DND-41 (cell line): ENCODE results near the gene PRR19.

ENCODE experiments used
- ATAC-seq: fragments of 200-7000 bp; cut with Tn5 transposase; 3 replicates; pipeline ENCODE4 v1.9.1; 2021; ENCODE audit warnings: low read depth; ENCODE audit not compliant: insufficient read depth
- DNase-seq: peaks from one replicate; pipeline ENCODE4 v3.0.0-alpha.2; 2020
- H2AFZ ChIP-seq: 2 replicates; pipeline ENCODE4 v1.6.0; 2012; ENCODE audit warnings: low read depth, low read length
- H3K27ac ChIP-seq: 2 replicates; pipeline ENCODE4 v1.5.1; 2012; ENCODE audit warnings: low read length, inconsistent platforms
- H3K27me3 ChIP-seq: fragments of 200-600 bp; sonication (generic); 2 replicates; pipeline ENCODE4 v1.6.0; 2012; ENCODE audit warnings: low read length, mild to moderate bottlenecking, inconsistent platforms; ENCODE audit not compliant: insufficient read depth, poor library complexity
- H3K36me3 ChIP-seq: 2 replicates; pipeline ENCODE4 v1.5.1; 2012; ENCODE audit warnings: low read length, inconsistent platforms; ENCODE audit not compliant: insufficient read depth
- H3K4me1 ChIP-seq: 2 replicates; pipeline ENCODE4 v1.5.1; 2012; ENCODE audit warnings: mild to moderate bottlenecking, low read length; ENCODE audit not compliant: insufficient read depth
- H3K4me2 ChIP-seq: 2 replicates; pipeline ENCODE4 v1.6.0; 2012; ENCODE audit warnings: mild to moderate bottlenecking, moderate library complexity, low read length, inconsistent platforms; ENCODE audit not compliant: insufficient read depth
- H3K4me3 ChIP-seq, 2 experiments: fragments of 200-600 bp in 1 of 2; shearing (Covaris generic) in 1 of 2; 2 replicates each; pipeline ENCODE4 v1.5.1; 2012 to 2016; ENCODE audit warnings: inconsistent platforms in 2 of 2, low read length in 2 of 2, mild to moderate bottlenecking in 2 of 2, low read depth in 1 of 2, moderate library complexity in 1 of 2
- H3K79me2 ChIP-seq: 2 replicates; pipeline ENCODE4 v1.6.0; 2012; ENCODE audit warnings: low read length, inconsistent platforms; ENCODE audit not compliant: insufficient read depth
- H3K9ac ChIP-seq: 2 replicates; pipeline ENCODE4 v1.6.0; 2012; ENCODE audit warnings: low read depth, mild to moderate bottlenecking, inconsistent platforms, low read length, moderate library complexity
- H3K9me3 ChIP-seq: 2 replicates; pipeline ENCODE4 v1.5.1; 2012; ENCODE audit warnings: low read length, moderate library complexity, mild to moderate bottlenecking, inconsistent platforms; ENCODE audit not compliant: insufficient read depth, severe bottlenecking
- H4K20me1 ChIP-seq: 2 replicates; pipeline ENCODE4 v1.6.0; 2012; ENCODE audit warnings: low read length; ENCODE audit not compliant: insufficient read depth
- EZH2 ChIP-seq: IDR thresholded peaks from 3 replicates; pipeline ENCODE4 v1.6.1; 2012; ENCODE audit warnings: borderline replicate concordance, low read depth, mild to moderate bottlenecking, moderate library complexity, low read length, inconsistent platforms; ENCODE audit not compliant: severe bottlenecking
- TF ChIP-seq, protein P1 (sequence below): IDR thresholded peaks from 2 replicates; pipeline ENCODE4 v1.5.1; 2012; ENCODE audit warnings: borderline replicate concordance, low read length, moderate library complexity, mild to moderate bottlenecking; ENCODE audit not compliant: poor library complexity, severe bottlenecking; ENCODE audit errors: extremely low read depth

The PRR19 gene

DNA sequence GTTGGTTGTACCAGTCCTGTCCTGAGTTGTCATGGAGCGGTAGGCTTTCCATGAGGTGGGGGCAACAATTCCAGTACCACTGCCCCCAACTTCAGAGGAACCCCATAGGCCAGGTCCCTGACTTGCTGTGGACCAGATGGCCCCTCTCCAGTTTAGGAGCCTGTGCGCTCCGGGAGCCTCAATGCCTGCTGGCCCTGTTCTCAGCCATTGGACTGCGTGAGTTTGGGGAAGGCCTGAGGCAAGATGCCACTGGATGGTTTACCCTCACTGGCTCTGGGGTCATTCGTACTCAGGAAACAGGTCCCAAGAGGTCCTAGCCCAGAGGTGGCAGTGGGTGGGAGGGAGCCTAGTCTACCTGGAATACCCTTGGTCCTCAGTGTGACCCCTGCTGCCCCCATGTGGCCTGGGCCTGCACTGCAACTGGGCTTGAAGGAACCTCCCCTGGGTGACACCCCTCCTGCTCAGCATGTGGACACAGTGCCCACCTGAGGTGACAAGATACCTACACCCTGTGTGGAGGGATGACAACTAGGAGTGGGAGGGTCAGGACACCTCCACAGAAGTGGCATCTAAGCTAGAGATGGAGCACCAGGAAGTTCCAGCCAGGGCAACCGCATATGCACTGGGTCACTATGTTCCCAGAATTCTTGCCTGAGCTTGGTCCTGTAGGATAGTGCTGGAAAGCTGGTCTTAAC, 6.0 kb upstream of the PRR19 start:
- TF ChIP-seq, protein P1, sequence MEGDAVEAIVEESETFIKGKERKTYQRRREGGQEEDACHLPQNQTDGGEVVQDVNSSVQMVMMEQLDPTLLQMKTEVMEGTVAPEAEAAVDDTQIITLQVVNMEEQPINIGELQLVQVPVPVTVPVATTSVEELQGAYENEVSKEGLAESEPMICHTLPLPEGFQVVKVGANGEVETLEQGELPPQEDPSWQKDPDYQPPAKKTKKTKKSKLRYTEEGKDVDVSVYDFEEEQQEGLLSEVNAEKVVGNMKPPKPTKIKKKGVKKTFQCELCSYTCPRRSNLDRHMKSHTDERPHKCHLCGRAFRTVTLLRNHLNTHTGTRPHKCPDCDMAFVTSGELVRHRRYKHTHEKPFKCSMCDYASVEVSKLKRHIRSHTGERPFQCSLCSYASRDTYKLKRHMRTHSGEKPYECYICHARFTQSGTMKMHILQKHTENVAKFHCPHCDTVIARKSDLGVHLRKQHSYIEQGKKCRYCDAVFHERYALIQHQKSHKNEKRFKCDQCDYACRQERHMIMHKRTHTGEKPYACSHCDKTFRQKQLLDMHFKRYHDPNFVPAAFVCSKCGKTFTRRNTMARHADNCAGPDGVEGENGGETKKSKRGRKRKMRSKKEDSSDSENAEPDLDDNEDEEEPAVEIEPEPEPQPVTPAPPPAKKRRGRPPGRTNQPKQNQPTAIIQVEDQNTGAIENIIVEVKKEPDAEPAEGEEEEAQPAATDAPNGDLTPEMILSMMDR = peak; percentile 99
- TF ChIP-seq EZH2 = no peak
- no peak overlapping the region for H2AFZ ChIP-seq
- peaks cover 25% of the 10 kb centered on the region for H4K20me1 ChIP-seq
- H3K9ac ChIP-seq = no peak overlapping the region
- H3K27me3 ChIP-seq = no peaks in the 10 kb centered on the region
- H3K4me2 ChIP-seq = no peak overlapping the region
- H3K4me1 ChIP-seq = peaks cover 3% of the 10 kb centered on the region
- peak; percentile 82 for ATAC-seq
- H3K9me3 ChIP-seq = no peaks in the 10 kb centered on the region
- no peak overlapping the region for H3K27ac ChIP-seq
- H3K79me2 ChIP-seq = peaks cover 1% of the 10 kb centered on the region; the same call in 1 of the 2 replicates
- H3K36me3 ChIP-seq = peaks cover 67% of the 10 kb centered on the region
- no peak overlapping the region for H3K4me3 ChIP-seq
- DNase-seq = peak; percentile 86

DNA sequence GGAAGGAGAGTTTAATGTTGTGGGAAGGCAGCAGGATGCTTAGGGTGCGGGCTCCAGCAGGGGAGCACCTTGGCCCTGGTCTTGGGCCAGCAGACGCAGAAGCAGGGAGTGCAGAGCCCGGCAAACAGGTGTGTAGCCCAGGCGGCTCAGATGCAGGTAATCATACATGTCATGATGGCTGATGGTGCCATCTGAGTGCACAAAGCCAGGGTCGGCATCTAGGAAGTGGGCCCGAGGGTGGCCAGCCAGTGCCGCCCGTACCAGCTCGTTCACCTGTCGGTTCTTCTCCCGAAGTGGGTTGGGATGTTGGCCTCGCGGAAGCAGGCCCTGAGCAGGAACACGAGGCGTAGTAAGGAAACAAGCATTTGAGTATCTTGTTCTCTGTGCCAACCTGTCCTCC, 4.9 kb upstream of the PRR19 start:
- no peak overlapping the region for H3K9ac ChIP-seq
- H3K4me1 ChIP-seq = peaks cover 14% of the 10 kb centered on the region
- H3K4me3 ChIP-seq = no peak overlapping the region
- no peak for ATAC-seq
- no peak overlapping the region for H2AFZ ChIP-seq
- no peak overlapping the region for H3K27ac ChIP-seq
- no peaks in the 10 kb centered on the region for H3K27me3 ChIP-seq
- H4K20me1 ChIP-seq = peaks cover 16% of the 10 kb centered on the region
- H3K36me3 ChIP-seq = peaks cover 56% of the 10 kb centered on the region
- TF ChIP-seq, protein P1 = no peak
- no peak for TF ChIP-seq EZH2
- DNase-seq = no peak
- H3K79me2 ChIP-seq = peaks cover 12% of the 10 kb centered on the region
- no peaks in the 10 kb centered on the region for H3K9me3 ChIP-seq
- no peak overlapping the region for H3K4me2 ChIP-seq

DNA sequence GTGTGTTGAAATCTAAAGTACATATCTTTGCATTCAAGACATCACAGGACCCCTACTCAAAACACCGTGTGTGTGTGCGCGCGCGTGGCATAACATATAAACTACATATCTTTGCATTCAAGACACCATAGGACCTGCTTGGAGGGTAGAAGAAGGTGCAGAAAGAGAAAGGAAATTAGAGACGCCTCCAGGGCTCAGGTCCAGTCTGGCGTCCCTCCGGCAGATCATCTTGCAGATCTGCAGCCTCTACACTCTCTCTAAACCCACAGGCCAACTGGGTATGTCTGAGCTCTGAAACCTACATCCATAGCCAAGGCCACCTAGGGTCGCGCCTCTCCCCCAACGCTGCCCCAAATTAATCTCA, 1.2 kb downstream of the PRR19 start:
- no peaks in the 10 kb centered on the region for H3K9me3 ChIP-seq
- peaks cover 15% of the 10 kb centered on the region for H3K79me2 ChIP-seq
- H4K20me1 ChIP-seq = no peaks in the 10 kb centered on the region
- H3K9ac ChIP-seq = peak overlapping the region; percentile 91
- H3K4me3 ChIP-seq = peak overlapping the region in 1 of 2 experiments; percentile 96; a peak in 2 of 4 replicates
- ATAC-seq (no peak), DNase-seq (no peak)
- TF ChIP-seq, protein P1 = no peak
- no peak for TF ChIP-seq EZH2
- peak overlapping the region; percentile 91 for H3K27ac ChIP-seq
- H3K4me2 ChIP-seq = peak overlapping the region; percentile 96
- peaks cover 29% of the 10 kb centered on the region for H3K4me1 ChIP-seq
- H3K27me3 ChIP-seq = no peaks in the 10 kb centered on the region
- H3K36me3 ChIP-seq = peaks cover 7% of the 10 kb centered on the region
- peak overlapping the region; percentile 100 for H2AFZ ChIP-seq

DNA sequence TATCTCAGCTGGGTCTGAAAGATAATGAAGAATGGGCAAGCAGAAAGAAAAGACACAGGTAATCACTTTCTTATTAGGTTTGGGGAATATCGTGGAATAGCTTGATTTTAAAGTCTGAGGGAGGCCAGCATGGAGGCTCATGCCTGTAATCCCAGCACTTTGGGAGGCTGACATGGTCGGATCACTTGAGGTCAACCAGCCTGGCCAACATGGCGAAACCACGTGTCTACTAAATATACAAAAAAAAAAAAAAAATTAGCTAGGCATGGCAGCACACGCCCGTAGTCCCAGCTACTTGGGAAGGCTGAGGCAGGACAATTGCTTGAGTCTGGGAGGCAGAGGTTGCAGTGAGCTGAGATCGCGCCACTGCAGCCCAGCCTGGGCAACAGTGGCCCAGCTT, 1.9 kb downstream of the PRR19 start:
- ATAC-seq = no peak
- Histone ChIP-seq H3K4me2 (no peak overlapping the region), H3K36me3 (peaks cover 7% of the 10 kb centered on the region), H3K4me3 (no peak overlapping the region), H2AFZ (peak overlapping the region; percentile 100; the same call in 1 of the 2 replicates), H3K79me2 (peaks cover 15% of the 10 kb centered on the region), H3K27ac (no peak overlapping the region), H4K20me1 (no peaks in the 10 kb centered on the region), H3K4me1 (peaks cover 29% of the 10 kb centered on the region), H3K27me3 (no peaks in the 10 kb centered on the region), H3K9me3 (no peaks in the 10 kb centered on the region), H3K9ac (no peak overlapping the region)
- no peak for DNase-seq
- no peak for TF ChIP-seq EZH2
- TF ChIP-seq, protein P1 = no peak
